T-helper 22 cell (primary cell): Measurements from ENCODE around the gene CD4.
"Not testable (repeated sequence)": the region's sequence is repeated elsewhere in the genome, so short reads cannot be mapped to it uniquely, and the experiment has no call there.

Experiments
- DNase-seq: peaks from one replicate; pipeline ENCODE4 v3.0.0-alpha.2; 2020; ENCODE audit warnings: low read depth

The CD4 gene

DNA sequence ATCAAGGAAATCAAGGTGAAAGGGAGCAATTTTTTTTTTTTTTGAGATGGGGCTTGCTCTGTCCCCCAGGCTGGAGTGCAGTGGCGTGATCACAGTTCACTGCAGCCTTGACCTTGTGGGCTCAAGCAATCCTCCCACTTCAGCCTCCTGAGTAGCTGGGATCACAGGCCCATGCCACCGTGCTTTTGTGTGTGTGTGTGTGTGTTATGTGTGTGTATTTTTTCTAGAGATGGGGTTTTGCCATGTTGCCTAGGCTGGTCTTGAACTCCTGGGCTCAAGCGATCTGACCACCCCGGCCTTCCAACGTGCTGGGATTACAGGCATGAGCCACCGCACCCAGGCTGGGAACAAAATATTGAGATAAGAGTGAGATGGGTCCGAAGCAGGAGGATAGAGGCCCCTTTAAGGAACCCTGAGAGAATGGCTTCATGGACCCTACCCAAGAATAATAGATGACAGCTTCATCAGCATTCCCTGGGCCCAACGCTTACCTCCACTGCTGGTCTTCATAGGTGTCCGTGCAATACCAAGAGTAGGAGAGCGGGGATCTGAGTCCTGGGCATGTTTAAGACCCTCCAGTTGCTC lies 60.7 kb downstream of the CD4 start:
- no peak for DNase-seq

GRCh38 chr12:6850796-6851152 lies 61.4 kb downstream of the CD4 start:
- DNase-seq = no peak

GRCh38 chr12:6851153-6851920 lies 62.0 kb downstream of the CD4 start, which contains the start of gene CDCA3:
Gene CDCA3, minus strand, starts transcription at chr12:6851286. Its CDS starts 334 bp downstream, at chr12:6850952.
- DNase-seq = peak; percentile 87

- DNase-seq = peak; percentile 99
Measured at GRCh38 chr12:6851921-6852650, 62.8 kb downstream of the CD4 start, which contains the start of gene USP5. Gene USP5, plus strand, starts transcription at chr12:6852150. Its CDS starts 30 bp downstream, at chr12:6852180.

GRCh38 chr12:6852651-6853354 lies 63.5 kb downstream of the CD4 start:
- DNase-seq = peak; percentile 57

DNA sequence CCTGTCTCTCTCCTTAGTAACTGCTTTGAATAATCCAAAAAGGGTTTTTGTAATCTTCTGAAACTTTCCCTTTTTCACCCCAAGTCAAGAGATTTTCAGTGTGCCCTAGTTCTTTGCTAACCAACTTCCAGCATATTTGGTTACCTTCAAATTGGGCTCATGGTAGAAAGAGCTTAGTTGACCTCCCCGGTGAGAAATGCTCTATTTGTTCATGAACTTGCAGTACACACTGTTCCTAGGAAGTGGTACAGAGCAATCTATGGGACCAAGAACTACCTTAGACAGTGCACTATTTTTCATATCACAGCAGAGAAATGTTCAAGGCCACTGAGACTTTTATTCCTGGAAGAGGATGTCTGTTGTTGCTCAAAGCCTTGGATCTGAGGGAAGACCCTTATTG lies 64.3 kb downstream of the CD4 start:
- DNase-seq = no peak

GRCh38 chr12:6854036-6854435 lies 64.7 kb downstream of the CD4 start:
- DNase-seq = no peak

- no peak for DNase-seq
Measured at GRCh38 chr12:6855322-6855721, 66.0 kb downstream of the CD4 start.

DNA sequence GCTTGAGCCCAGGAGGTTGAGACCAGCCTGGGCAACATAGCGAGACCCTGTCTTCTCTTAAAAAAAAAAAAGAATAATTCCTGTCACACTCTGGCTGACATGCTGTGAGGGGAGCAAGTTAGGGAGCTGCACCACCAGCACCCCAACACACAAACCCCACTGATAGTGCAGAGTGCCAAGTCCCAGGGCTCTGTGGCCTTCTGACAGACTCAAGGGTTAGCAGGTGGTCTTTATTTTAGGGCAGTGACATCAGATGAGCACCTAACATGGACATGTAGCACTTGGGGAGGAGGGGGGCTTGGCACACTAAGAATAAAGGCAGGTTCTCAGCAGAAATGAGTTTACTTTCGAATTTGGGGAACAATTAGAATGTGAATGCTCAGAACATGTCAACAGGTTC lies 69.5 kb downstream of the CD4 start:
- no peak for DNase-seq

DNA sequence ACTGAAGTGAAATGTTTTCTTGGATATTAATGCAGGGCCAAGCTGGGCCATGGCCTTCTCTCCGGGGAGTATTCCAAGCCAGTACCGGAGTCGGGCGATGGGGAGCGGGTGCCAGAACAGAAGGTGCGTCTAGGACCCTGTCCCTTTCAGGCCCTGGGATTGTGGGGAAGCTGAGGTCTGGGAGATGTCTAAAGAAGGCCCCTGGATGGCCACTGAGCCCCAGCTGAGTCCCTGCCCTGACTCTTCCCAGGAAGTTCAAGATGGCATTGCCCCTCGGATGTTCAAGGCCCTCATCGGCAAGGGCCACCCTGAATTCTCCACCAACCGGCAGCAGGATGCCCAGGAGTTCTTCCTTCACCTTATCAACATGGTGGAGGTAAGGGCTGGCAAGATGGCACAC lies 70.8 kb downstream of the CD4 start:
- no peak for DNase-seq

GRCh38 chr12:6860942-6861341 lies 71.6 kb downstream of the CD4 start:
- no peak for DNase-seq

- DNase-seq = no peak
Measured at GRCh38 chr12:6861391-6861790, 72.1 kb downstream of the CD4 start.

GRCh38 chr12:6863033-6863432 lies 73.7 kb downstream of the CD4 start:
- DNase-seq = no peak

GRCh38 chr12:6863586-6864321 lies 74.4 kb downstream of the CD4 start:
- DNase-seq = no peak

DNA sequence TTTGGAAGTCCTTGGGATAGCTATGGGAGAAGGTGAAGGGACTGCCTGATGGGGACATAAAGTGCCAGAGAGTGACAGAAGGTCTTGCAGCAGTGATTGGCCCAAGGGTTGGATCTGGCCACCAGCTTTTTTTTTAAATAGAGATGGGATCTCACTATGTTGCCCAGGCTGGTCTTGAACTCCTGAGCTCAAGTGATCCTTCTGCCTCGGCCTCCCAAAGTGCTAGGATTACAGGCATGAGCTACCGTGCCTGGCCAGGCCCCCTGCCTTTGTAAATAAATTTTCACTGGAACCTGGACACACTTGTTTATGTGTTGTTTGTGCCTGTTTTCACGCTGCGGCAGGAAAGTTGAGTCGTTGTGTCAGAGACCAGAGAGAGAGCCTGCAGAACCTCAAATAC lies 76.0 kb downstream of the CD4 start:
- not testable (repeated sequence) for DNase-seq

- no peak for DNase-seq
Measured at GRCh38 chr12:6866163-6866919, 77.0 kb downstream of the CD4 start.

- no peak for DNase-seq
Measured at GRCh38 chr12:6866920-6867412, 77.6 kb downstream of the CD4 start.

DNA sequence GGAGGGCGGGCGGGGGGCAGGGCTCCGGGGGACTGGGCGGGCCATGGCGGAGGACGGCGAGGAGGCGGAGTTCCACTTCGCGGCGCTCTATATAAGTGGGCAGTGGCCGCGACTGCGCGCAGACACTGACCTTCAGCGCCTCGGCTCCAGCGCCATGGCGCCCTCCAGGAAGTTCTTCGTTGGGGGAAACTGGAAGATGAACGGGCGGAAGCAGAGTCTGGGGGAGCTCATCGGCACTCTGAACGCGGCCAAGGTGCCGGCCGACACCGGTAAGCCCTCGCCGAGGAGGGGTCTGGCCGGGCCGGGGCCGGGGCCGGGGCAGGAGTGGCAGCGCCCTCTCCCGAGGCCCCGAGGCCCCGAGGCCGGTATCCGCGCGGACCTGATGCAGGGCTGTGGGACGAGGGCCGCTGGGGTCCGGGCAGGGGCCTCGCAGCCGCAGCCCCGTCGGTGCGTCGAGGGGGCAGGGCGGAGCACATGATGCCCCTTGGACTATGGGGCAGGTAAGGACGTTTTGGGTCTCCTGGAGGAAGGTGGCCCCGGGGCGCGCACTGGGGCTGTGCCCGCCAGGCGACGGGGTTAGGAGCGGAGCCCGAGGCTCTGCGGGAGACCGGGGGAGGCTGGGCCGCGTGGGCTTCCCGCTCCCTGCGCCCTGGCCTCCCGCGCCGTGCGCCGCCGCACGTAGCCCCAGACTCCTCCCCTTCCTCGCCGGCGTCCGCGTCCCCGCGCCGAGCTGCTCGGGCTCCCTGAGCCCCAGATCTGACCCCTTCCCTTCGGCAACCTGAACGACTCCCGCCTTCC lies 78.3 kb downstream of the CD4 start, which contains the start of gene TPI1:
Gene TPI1, plus strand, starts transcription at position 119 of the 798 bp plus-strand sequence. Its CDS starts 36 bp downstream, at position 155.
- DNase-seq = peak; percentile 69

DNA sequence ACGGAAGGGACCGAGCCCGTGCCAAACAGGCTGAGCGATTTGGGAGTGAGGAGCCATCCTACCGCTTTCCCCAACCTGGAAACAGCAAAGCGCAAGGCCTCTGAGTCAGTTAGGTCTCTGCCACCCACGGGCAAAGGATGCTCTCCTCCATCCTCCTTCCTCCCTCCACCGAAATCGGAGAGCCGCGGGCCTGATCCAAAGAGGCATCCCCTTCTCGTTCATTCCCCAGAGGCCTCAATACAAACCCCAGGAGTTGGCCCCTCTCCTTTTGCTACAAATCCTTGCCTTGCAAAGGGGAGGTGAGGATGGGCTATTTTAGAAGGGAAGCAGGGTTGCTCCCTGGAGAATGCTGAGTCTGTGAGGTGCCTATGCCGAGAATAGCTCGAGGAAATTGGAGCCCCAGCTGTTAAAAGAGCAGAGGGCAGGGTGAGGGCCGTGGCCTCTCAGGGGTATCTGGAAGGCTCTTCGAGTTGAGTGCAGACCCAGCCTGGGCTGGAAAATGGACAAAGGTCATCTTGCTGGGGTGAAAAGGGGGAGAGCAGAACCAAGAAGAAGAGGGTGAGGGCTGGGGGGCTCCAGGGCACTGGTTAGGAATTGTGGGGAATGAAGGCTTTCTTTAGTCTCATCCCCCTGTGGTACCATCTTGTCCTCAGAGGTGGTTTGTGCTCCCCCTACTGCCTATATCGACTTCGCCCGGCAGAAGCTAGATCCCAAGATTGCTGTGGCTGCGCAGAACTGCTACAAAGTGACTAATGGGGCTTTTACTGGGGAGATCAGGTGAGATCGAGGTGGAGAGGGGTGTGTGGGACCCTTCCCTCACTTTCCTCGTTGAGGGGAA lies 79.1 kb downstream of the CD4 start:
- DNase-seq = no peak
